NT2/D1 (cell line): Measurements from ENCODE around the gene ADAP2.

Experiments used
- SUZ12 ChIP-seq: IDR thresholded peaks from 2 replicates; pipeline ENCODE4 v1.6.1; 2011; ENCODE audit not compliant: insufficient read length, insufficient read depth; ENCODE audit errors: extremely low read depth
- YY1 ChIP-seq: IDR thresholded peaks from 2 replicates; pipeline ENCODE4 v1.6.1; 2011; ENCODE audit not compliant: insufficient read length, insufficient read depth
- ZNF274 ChIP-seq: IDR thresholded peaks from 2 replicates; pipeline ENCODE4 v1.6.1; 2011; ENCODE audit warnings: mild to moderate bottlenecking, low read depth, low read length

DNA sequence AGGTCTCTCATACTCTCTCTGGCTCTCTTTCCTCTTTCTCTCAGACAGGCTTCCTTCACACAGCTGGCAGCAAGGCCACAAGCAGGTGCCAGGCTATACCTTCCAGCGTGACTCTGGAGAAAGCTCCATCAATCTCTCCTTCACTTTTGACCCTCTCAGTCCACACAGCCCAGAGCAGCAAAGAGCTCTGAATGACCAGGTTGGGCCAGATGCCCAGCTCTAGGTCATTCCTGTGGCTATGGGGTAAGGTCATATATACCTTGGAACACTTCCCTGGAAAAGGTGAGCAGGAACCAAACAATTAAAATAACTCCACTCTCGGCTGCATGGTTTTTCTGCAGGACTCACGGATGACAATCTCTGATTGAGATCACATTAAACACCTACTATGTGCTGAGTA lies 8.8 kb downstream of the ADAP2 start:
- TF ChIP-seq YY1 (no peak), SUZ12 (no peak), ZNF274 (no peak)
